HepG2 (cell line): ENCODE results near the gene HBG1. TPM values are rescaled to one million over a fixed set of nuclear protein-coding genes. Genes with fewer than 3 reads are reported as not detected.

Experiments used
- ATAC-seq: fragments of 200-7000 bp; cut with Tn5 transposase; 3 replicates; pipeline ENCODE4 v1.9.1; 2020; ENCODE audit warnings: mild to moderate bottlenecking, moderate library complexity
- BruUV-seq: library from RNA; stranded (reverse); fragments of 400-500 nt; replicated peaks from 2 replicates; lab custom pipeline; 2021; lab: Mats Ljungman, UMichigan
- CTCF ChIA-PET: fragments of 300-600 bp; formaldehyde crosslinking; extraction: SDS; loops from one replicate; lab custom pipeline; 2021; ENCODE audit warnings: low total read pairs, inconsistent platforms, low intra/inter-chr PET ratio; lab: Yijun Ruan, JAX
- POLR2A ChIA-PET: fragments of 350-600 bp; sonication (Branson Sonifier 250); formaldehyde crosslinking; loops from one replicate; lab custom pipeline; 2020; ENCODE audit warnings: antibody characterized with exemption, inconsistent platforms; lab: Yijun Ruan, JAX
- DNase-seq: peaks from one replicate; pipeline ENCODE4 v3.0.0-alpha.2; 2015; ENCODE audit warnings: low spot score
- FAIRE-seq: peaks from 3 replicates; lab custom pipeline; 2011; peaks lifted over from hg19 to GRCh38; lab: Jason Lieb, UNC
- H2AFZ ChIP-seq: one replicate; pipeline ENCODE4 v1.6.1; 2011; ENCODE audit warnings: low read length, inconsistent platforms
- H3K27ac ChIP-seq: fragments of 300-600 bp; 3 replicates; pipeline ENCODE4 v1.8.0; 2011; ENCODE audit warnings: mixed run types, mild to moderate bottlenecking, mixed read lengths, low read length, inconsistent platforms; ENCODE audit not compliant: insufficient read depth; ENCODE audit errors: extremely low read length
- H3K27me3 ChIP-seq, 2 experiments: fragments of 200-600 bp in 1 of 2; 2 replicates in 1 of 2; 3 replicates in 1 of 2; pipeline versions ENCODE4 v1.6.0 to v1.8.0; 2011; ENCODE audit warnings: low read length in 2 of 2, mild to moderate bottlenecking in 2 of 2, moderate library complexity in 2 of 2, inconsistent platforms in 1 of 2; ENCODE audit not compliant: insufficient read depth in 2 of 2, control insufficient read depth in 1 of 2
- H3K36me3 ChIP-seq, 2 experiments: fragments of 200-600 bp in 1 of 2; replicated peaks in 1 of 2; 2 replicates in 1 of 2; 3 replicates in 1 of 2; pipeline versions ENCODE4 v1.5.1 to v1.8.0; 2011; ENCODE audit warnings: low read length in 2 of 2, inconsistent platforms in 1 of 2; ENCODE audit not compliant: insufficient read depth in 2 of 2, control insufficient read depth in 1 of 2
- H3K4me1 ChIP-seq: 2 replicates; pipeline ENCODE4 v1.5.1; 2012; ENCODE audit warnings: low read length, inconsistent platforms; ENCODE audit not compliant: insufficient read depth
- H3K4me2 ChIP-seq: 2 replicates; pipeline ENCODE4 v1.6.0; 2011; ENCODE audit warnings: low read depth, low read length, inconsistent platforms
- H3K4me3 ChIP-seq, 3 experiments: fragments of 200-600 bp in 1 of 3; sonication (generic), shearing (Covaris generic) in 1 of 3; replicated peaks in 1 of 3; 2 replicates each; pipeline ENCODE4 v1.5.1; 2011 to 2016; ENCODE audit warnings: low read length in 3 of 3, inconsistent platforms in 2 of 3, low read depth in 2 of 3, mild to moderate bottlenecking in 2 of 3, control low read depth in 1 of 3, mixed read lengths in 1 of 3; ENCODE audit not compliant: insufficient read depth in 1 of 3
- H3K79me2 ChIP-seq: one replicate; pipeline ENCODE4 v1.6.1; 2011; ENCODE audit warnings: low read length, inconsistent platforms; ENCODE audit not compliant: insufficient read depth
- H3K9ac ChIP-seq: 2 replicates; pipeline ENCODE4 v1.6.0; 2011; ENCODE audit warnings: mild to moderate bottlenecking, low read depth, low read length, inconsistent platforms; ENCODE audit not compliant: insufficient read depth
- H3K9me3 ChIP-seq: 2 replicates; pipeline ENCODE4 v1.5.1; 2012; ENCODE audit warnings: mild to moderate bottlenecking, low read length
- H4K20me1 ChIP-seq: 2 replicates; pipeline ENCODE4 v1.6.0; 2011; ENCODE audit warnings: inconsistent platforms, mild to moderate bottlenecking, low read length, moderate library complexity; ENCODE audit not compliant: insufficient read depth
- GMEB2 ChIP-seq: IDR thresholded peaks from 2 replicates; pipeline ENCODE4 v1.6.1; 2016; ENCODE audit warnings: missing biosample characterization, missing genetic modification reagents, low read depth
- JUNB ChIP-seq: sonication (generic); formaldehyde crosslinking; IDR thresholded peaks from 2 replicates; pipeline ENCODE4 v1.8.0; 2022; ENCODE audit warnings: missing genetic modification reagents, mild to moderate bottlenecking, borderline replicate concordance
- MED13 ChIP-seq: sonication (generic); formaldehyde crosslinking; IDR thresholded peaks from 2 replicates; pipeline ENCODE4 v1.5.0; 2020; ENCODE audit warnings: missing genetic modification reagents
- NCOA1 ChIP-seq: sonication (generic); formaldehyde crosslinking; IDR thresholded peaks from 2 replicates; pipeline ENCODE4 v1.9.0; 2021; ENCODE audit warnings: missing genetic modification reagents
- PHF5A ChIP-seq: IDR thresholded peaks from one replicate; pipeline ENCODE4 v1.6.1; 2018; ENCODE audit warnings: low read depth, missing genetic modification reagents; ENCODE audit not compliant: unreplicated experiment
- SIX1 ChIP-seq: sonication (generic); formaldehyde crosslinking; IDR thresholded peaks from 2 replicates; pipeline ENCODE4 v1.4.0; 2020; ENCODE audit warnings: missing genetic modification reagents, borderline replicate concordance
- SNAI1 ChIP-seq: sonication (generic); formaldehyde crosslinking; IDR thresholded peaks from 2 replicates; pipeline ENCODE4 v1.5.0; 2020; ENCODE audit warnings: mild to moderate bottlenecking, missing genetic modification reagents, borderline replicate concordance
- ZBTB40 ChIP-seq, 2 experiments: fragments of 450-650 bp in 1 of 2; sonication (generic) in 1 of 2; formaldehyde crosslinking in 1 of 2; IDR thresholded peaks; 2 replicates each; pipeline versions ENCODE4 v1.6.1 to v1.8.0; 2016 to 2022; ENCODE audit warnings: antibody characterized with exemption in 1 of 2, mild to moderate bottlenecking in 1 of 2, missing genetic modification reagents in 1 of 2
- ZFP41 ChIP-seq: sonication (generic); formaldehyde crosslinking; IDR thresholded peaks from 2 replicates; pipeline ENCODE4 v1.4.0; 2020; ENCODE audit warnings: mild to moderate bottlenecking, missing genetic modification reagents, borderline replicate concordance
- ZMYM2 ChIP-seq: sonication (generic); formaldehyde crosslinking; IDR thresholded peaks from 2 replicates; pipeline ENCODE4 v1.8.0; 2022; ENCODE audit warnings: mild to moderate bottlenecking, missing genetic modification reagents
- ZNF253 ChIP-seq: sonication (generic); formaldehyde crosslinking; IDR thresholded peaks from 2 replicates; pipeline ENCODE4 v1.8.0; 2022; ENCODE audit warnings: mild to moderate bottlenecking, missing genetic modification reagents, borderline replicate concordance
- ZNF335 ChIP-seq: sonication (generic); formaldehyde crosslinking; IDR thresholded peaks from 2 replicates; pipeline ENCODE4 v1.4.0; 2020; ENCODE audit warnings: missing genetic modification reagents
- ZNF337 ChIP-seq: sonication (generic); formaldehyde crosslinking; IDR thresholded peaks from 2 replicates; pipeline ENCODE4 v1.5.1; 2020; ENCODE audit warnings: missing genetic modification reagents, low read depth, mild to moderate bottlenecking, borderline replicate concordance
- ZNF781 ChIP-seq: sonication (generic); formaldehyde crosslinking; IDR thresholded peaks from 2 replicates; pipeline ENCODE4 v1.5.1; 2020; ENCODE audit warnings: borderline replicate concordance, mild to moderate bottlenecking, missing genetic modification reagents; ENCODE audit errors: not compliant biosample characterization
- in situ Hi-C: cut with HindIII; loops from 2 replicates; pipeline ENCODE4 v1.10.0; 2017; ENCODE audit warnings: low pct_unique_long_range_greater_than_20kb; ENCODE audit not compliant: extremely low pct_ligation_motif_present
- intact Hi-C: fragments of 100-400 bp; cut with micrococcal nuclease; formaldehyde crosslinking; loops from one replicate; pipeline ENCODE4 v1.10.0; 2022; ENCODE audit not compliant: unreplicated experiment
- polyA plus RNA-seq, 8 experiments: library from polyadenylated mRNA; depleted of rRNA in 3 of 8; stranded (reverse) in 7 of 8; unstranded in 1 of 8; fragments of >200 nt; fragmentation: Illumina TruSeq in 4 of 8; extraction: Trizol in 4 of 8; gene quantifications; 2 replicates each; pipeline versions ENCODE4 v1.2.1 to v1.2.3, GENCODE V29; 2011 to 2016; ENCODE audit warnings: low read depth in 4 of 8, missing spikeins in 1 of 8, mixed read lengths in 1 of 8; ENCODE audit not compliant: insufficient read depth in 1 of 8
- total RNA-seq, 5 experiments: library from RNA; depleted of rRNA; stranded (reverse); fragments of >200 nt; fragmentation: Illumina TruSeq; extraction: Trizol; gene quantifications; 2 replicates each; pipeline ENCODE4 v1.2.3, GENCODE V29; 2016; ENCODE audit warnings: low read depth in 1 of 5

HBG1 gene
- total and polyA plus RNA-seq, 2 of the 13 experiments (the other 11 are each of a cell fraction or from before 2014, with no cell fraction given) = not detected

- DNase-seq (no peak), ATAC-seq (no peak), FAIRE-seq (no peak)
- in situ Hi-C loops = no loop called here
- no TSS peak for BruUV-seq
- H3K27me3 ChIP-seq = 0 out of 5 replicates have a peak, but pooled peaks cover 0 to 5% of the 10 kb centered on the region in 2 experiments
- no peak overlapping the region for H3K4me2 ChIP-seq
- no peaks in the 10 kb centered on the region; the same call in 1 of the 2 replicates for H4K20me1 ChIP-seq
- ChIA-PET CTCF (no interaction called here), POLR2A (no interaction called here)
- no peak overlapping the region for H3K4me3 ChIP-seq
- no peak overlapping the region for H3K9ac ChIP-seq
- H3K79me2 ChIP-seq = no peaks in the 10 kb centered on the region
- H3K27ac ChIP-seq = no peak overlapping the region
- H2AFZ ChIP-seq = no peak overlapping the region
- no peaks in the 10 kb centered on the region for H3K36me3 ChIP-seq
- no peaks in the 10 kb centered on the region for H3K9me3 ChIP-seq
- intact Hi-C loops = no loop called here
- no peaks in the 10 kb centered on the region for H3K4me1 ChIP-seq
- no peak for TF ChIP-seq JUNB (CRISPR knock-in tag)
- TF ChIP-seq SNAI1 (CRISPR knock-in tag) = no peak
- TF ChIP-seq ZMYM2 (CRISPR knock-in tag) = no peak
- no peak for TF ChIP-seq MED13 (CRISPR knock-in tag)
- no peak for TF ChIP-seq ZNF781 (CRISPR knock-in tag)
- TF ChIP-seq ZNF337 (CRISPR knock-in tag) = no peak
- no peak for TF ChIP-seq ZBTB40 (IDR thresholded peaks at IDR 0.05)
- no peak for TF ChIP-seq ZBTB40 (CRISPR knock-in tag; IDR thresholded peaks at IDR 0.05)
- no peak for TF ChIP-seq GMEB2 (CRISPR knock-in tag)
- TF ChIP-seq SIX1 (CRISPR knock-in tag) = no peak
- no peak for TF ChIP-seq ZNF253 (CRISPR knock-in tag)
- no peak for TF ChIP-seq PHF5A (CRISPR knock-in tag)
- no peak for TF ChIP-seq ZNF335 (CRISPR knock-in tag)
- no peak for TF ChIP-seq ZFP41 (CRISPR knock-in tag)
- no peak for TF ChIP-seq NCOA1 (CRISPR knock-in tag)
These were observed 10.6 kb downstream of the HBG1 start for GRCh38 chr11:5239046-5239445.
